IMR-90 (cell line): Measurements from ENCODE around the gene TMEM184B. TPM values are rescaled to one million over a fixed set of nuclear protein-coding genes. Genes with fewer than 3 reads are reported as not detected.

Source experiments
- ATAC-seq: fragments of 200-7000 bp; cut with Tn5 transposase; 2 replicates; pipeline ENCODE4 v1.9.1; 2020; ENCODE audit warnings: low read depth, mild to moderate bottlenecking, moderate library complexity
- BruUV-seq: library from RNA; stranded (reverse); fragments of 400-500 nt; replicated peaks from 2 replicates; lab custom pipeline; 2021; lab: Mats Ljungman, UMichigan
- CTCF ChIA-PET: fragments of 300-600 bp; formaldehyde crosslinking; extraction: SDS; loops from one replicate; lab custom pipeline; 2021; ENCODE audit warnings: antibody characterized with exemption; lab: Yijun Ruan, JAX
- POLR2A ChIA-PET: fragments of 300-600 bp; sonication (Branson Sonifier 250); formaldehyde crosslinking; loops from one replicate; lab custom pipeline; 2022; ENCODE audit warnings: antibody characterized with exemption; ENCODE audit not compliant: unreplicated experiment; lab: Charles Lee
- DNase-seq: peaks from one replicate; pipeline ENCODE4 v3.0.0; 2013
- H2AFZ ChIP-seq: replicated peaks from 2 replicates; pipeline ENCODE3; 2013; ENCODE audit warnings: low read length, mild to moderate bottlenecking; ENCODE audit not compliant: poor library complexity
- H2AK5ac ChIP-seq: 2 replicates; pipeline ENCODE4 v1.6.1; 2013; ENCODE audit warnings: low read depth, low read length, inconsistent platforms
- H2AK9ac ChIP-seq: replicated peaks from 2 replicates; pipeline ENCODE3; 2013; ENCODE audit warnings: mild to moderate bottlenecking, low read depth, low read length, moderate library complexity; ENCODE audit not compliant: poor library complexity
- H2BK120ac ChIP-seq: 2 replicates; pipeline ENCODE4 v1.6.1; 2013; ENCODE audit warnings: low read depth, low read length, inconsistent platforms
- H2BK15ac ChIP-seq: 3 replicates; pipeline ENCODE4 v1.6.1; 2013; ENCODE audit warnings: low read depth, low read length, inconsistent platforms
- H2BK20ac ChIP-seq: 2 replicates; pipeline ENCODE4 v1.6.1; 2013; ENCODE audit warnings: low read depth, mild to moderate bottlenecking, inconsistent platforms, low read length, moderate library complexity
- H2BK5ac ChIP-seq: 2 replicates; pipeline ENCODE4 v1.6.1; 2013; ENCODE audit warnings: mild to moderate bottlenecking, low read depth, low read length, inconsistent platforms; ENCODE audit not compliant: poor library complexity, severe bottlenecking
- H3K14ac ChIP-seq: replicated peaks from 2 replicates; pipeline ENCODE4 v1.6.1; 2013; ENCODE audit warnings: low read depth, low read length, inconsistent platforms
- H3K18ac ChIP-seq: 2 replicates; pipeline ENCODE4 v1.6.1; 2013; ENCODE audit warnings: low read depth, low read length, control low read depth
- H3K23ac ChIP-seq: 2 replicates; pipeline ENCODE4 v1.6.1; 2013; ENCODE audit warnings: low read depth, low read length, inconsistent platforms
- H3K27ac ChIP-seq: 2 replicates; pipeline ENCODE4 v1.5.1; 2013; ENCODE audit warnings: mild to moderate bottlenecking, control low read depth, low read length; ENCODE audit not compliant: insufficient read depth
- H3K27me3 ChIP-seq: 2 replicates; pipeline ENCODE4 v1.6.1; 2013; ENCODE audit warnings: low read length; ENCODE audit not compliant: control insufficient read depth, insufficient read depth
- H3K36me3 ChIP-seq: 2 replicates; pipeline ENCODE4 v1.6.1; 2013; ENCODE audit warnings: low read length, mixed read lengths; ENCODE audit not compliant: control insufficient read depth, insufficient read depth
- H3K4ac ChIP-seq: 2 replicates; pipeline ENCODE4 v1.6.1; 2013; ENCODE audit warnings: low read depth, low read length, inconsistent platforms
- H3K4me1 ChIP-seq: 2 replicates; pipeline ENCODE4 v1.6.1; 2013; ENCODE audit warnings: low read length, mixed read lengths; ENCODE audit not compliant: control insufficient read depth, insufficient read depth
- H3K4me2 ChIP-seq: 2 replicates; pipeline ENCODE4 v1.6.1; 2013; ENCODE audit warnings: low read depth, mild to moderate bottlenecking, control low read depth, low read length, moderate library complexity
- H3K4me3 ChIP-seq: 2 replicates; pipeline ENCODE4 v1.5.1; 2013; ENCODE audit warnings: low read depth, mild to moderate bottlenecking, control low read depth, low read length, moderate library complexity; ENCODE audit not compliant: insufficient read depth
- H3K56ac ChIP-seq: 2 replicates; pipeline ENCODE4 v1.6.1; 2013; ENCODE audit warnings: low read length, inconsistent platforms; ENCODE audit not compliant: insufficient read depth; ENCODE audit errors: extremely low read depth
- H3K79me1 ChIP-seq, 2 experiments: 2 replicates each; pipeline ENCODE4 v1.6.1; 2013; ENCODE audit warnings: low read length in 2 of 2, inconsistent platforms in 1 of 2, low read depth in 1 of 2
- H3K9ac ChIP-seq: 2 replicates; pipeline ENCODE4 v1.6.1; 2013; ENCODE audit warnings: low read depth, low read length, control low read depth
- H3K9me1 ChIP-seq: 2 replicates; pipeline ENCODE4 v1.6.1; 2013; ENCODE audit warnings: low read length, inconsistent platforms; ENCODE audit not compliant: insufficient read depth
- H3K9me3 ChIP-seq: 2 replicates; pipeline ENCODE4 v1.6.1; 2013; ENCODE audit warnings: low read length; ENCODE audit not compliant: control insufficient read depth, insufficient read depth
- H4K20me1 ChIP-seq: 2 replicates; pipeline ENCODE4 v1.6.1; 2013; ENCODE audit warnings: low read length, inconsistent platforms; ENCODE audit not compliant: insufficient read depth
- H4K5ac ChIP-seq: 2 replicates; pipeline ENCODE4 v1.6.1; 2013; ENCODE audit warnings: mild to moderate bottlenecking, low read depth, low read length, control low read depth
- H4K8ac ChIP-seq, 2 experiments: 2 replicates each; pipeline ENCODE4 v1.6.1; 2013; ENCODE audit warnings: low read depth in 2 of 2, low read length in 2 of 2, control low read depth in 1 of 2, inconsistent platforms in 1 of 2
- H4K91ac ChIP-seq: 2 replicates; pipeline ENCODE4 v1.6.1; 2013; ENCODE audit warnings: low read depth, low read length, inconsistent platforms; ENCODE audit not compliant: insufficient read depth
- MXI1 ChIP-seq: IDR thresholded peaks from 2 replicates; pipeline ENCODE4 v1.6.1; 2012; ENCODE audit warnings: low read depth, mild to moderate bottlenecking, low read length, moderate library complexity, borderline replicate concordance
- SMC3 ChIP-seq: fragments of 150-350 bp; IDR thresholded peaks from 2 replicates; pipeline ENCODE4 v1.6.1; 2016; ENCODE audit warnings: low read depth, mild to moderate bottlenecking, antibody characterized with exemption, low read length, moderate library complexity
- WGBS, 2 experiments: methylation state at CpG; one replicate each; pipeline versions ENCODE4 v1.1.5 to v1.1.7; 2013; ENCODE audit warnings: missing lambda C conversion rate in 2 of 2; ENCODE audit not compliant: insufficient read length in 1 of 2; ENCODE audit errors: extremely low coverage in 2 of 2; 5-methylcytosine and 5-hydroxymethylcytosine counted together
- dilution Hi-C: fragments of 300-500 bp; cut with HindIII; formaldehyde crosslinking; loops from one replicate; pipeline ENCODE4 v1.14.3; 2018; ENCODE audit warnings: low sequenced_read_pairs; ENCODE audit not compliant: unreplicated experiment
- in situ Hi-C: fragments of 300-500 bp; cut with MboI; formaldehyde crosslinking; loops from 3 replicates; pipeline ENCODE4 v1.14.3; 2019; ENCODE audit warnings: low sequenced_read_pairs, inconsistent platforms, mixed read lengths
- intact Hi-C: fragments of 100-400 bp; cut with micrococcal nuclease; formaldehyde crosslinking; loops from 2 replicates; pipeline ENCODE4 v1.10.0; 2022
- polyA plus RNA-seq, 3 experiments: library from polyadenylated mRNA; depleted of rRNA; stranded (reverse); fragments of >200 nt; gene quantifications; 2 replicates each; pipeline ENCODE4 v1.2.3, GENCODE V29; 2012; ENCODE audit warnings: low replicate concordance in 1 of 3
- total RNA-seq: library from RNA; depleted of rRNA; stranded (reverse); fragments of >200 nt; gene quantifications from 2 replicates; pipeline ENCODE4 v1.2.3, GENCODE V29; 2012

The TMEM184B gene
- total and polyA plus RNA-seq, 2 of the 4 experiments (the other 2 are of a cell fraction) = 9.1 to 81.1 TPM

- H2AK9ac ChIP-seq = peak overlapping the region; percentile 94
- in situ Hi-C loops (no loop called here), intact Hi-C loops (loop anchor here (5.0 kb wide), 1 partner anchor 329 kb away; the partner anchor contains the start of gene DMC1), dilution Hi-C loops (no loop called here)
- peak overlapping the region; percentile 21 to 81; a peak in 3 of 4 replicates for H4K8ac ChIP-seq
- H3K9me3 ChIP-seq = no peaks in the 10 kb centered on the region
- H3K27me3 ChIP-seq = no peaks in the 10 kb centered on the region
- ATAC-seq (peak; percentile 59), DNase-seq (peak; percentile 78)
- peak overlapping the region; percentile 48 for H2BK5ac ChIP-seq
- ChIA-PET CTCF (interaction anchor here (0.6 kb wide), 1 partner anchor 753 kb away, joined by 5 read pairs; no protein-coding TSS in a partner anchor), POLR2A (interaction anchor here (0.6 kb wide), 3 partner anchors 142 to 616 kb away, joined by 4 to 5 read pairs (median 4); no protein-coding TSS in a partner anchor)
- peak overlapping the region; percentile 65; the same call in 1 of the 2 replicates for H2BK20ac ChIP-seq
- H2AFZ ChIP-seq = peak overlapping the region; percentile 61
- H3K4me1 ChIP-seq = peaks cover 38% of the 10 kb centered on the region
- peak overlapping the region; percentile 45 for H2BK120ac ChIP-seq
- H3K18ac ChIP-seq = peak overlapping the region; percentile 16; the same call in 1 of the 2 replicates
- peaks cover 32% of the 10 kb centered on the region for H3K36me3 ChIP-seq
- no peak for TF ChIP-seq SMC3
- TF ChIP-seq MXI1 = no peak
- peak overlapping the region; percentile 32; the same call in 1 of the 2 replicates for H4K91ac ChIP-seq
- H3K14ac ChIP-seq = peak overlapping the region; percentile 49
- peaks cover 21% of the 10 kb centered on the region for H3K9me1 ChIP-seq
- H4K5ac ChIP-seq = 0 out of 2 replicates have a peak overlapping the region, but pooled peaks have one; percentile 19
- BruUV-seq = no TSS peak
- H3K27ac ChIP-seq = peak overlapping the region; percentile 34
- H3K4me3 ChIP-seq = no peak overlapping the region
- H3K4me2 ChIP-seq = no peak overlapping the region
- no peak overlapping the region for H3K9ac ChIP-seq
- 37% methylated on average over 12 of the region's 20 CpGs; no CpG with 5 or more reads in 1 of the 2 experiments for WGBS, 2 experiments
- H3K23ac ChIP-seq = 0 out of 2 replicates have a peak overlapping the region, but pooled peaks have one; percentile 9
- peak overlapping the region; percentile 89 for H2AK5ac ChIP-seq
- H3K4ac ChIP-seq = peak overlapping the region; percentile 79
- H2BK15ac ChIP-seq = no peak overlapping the region; the same call in 2 of the 3 replicates
- no peak overlapping the region for H3K56ac ChIP-seq
- H3K79me1 ChIP-seq = peaks cover 16 to 82% of the 10 kb centered on the region in 2 experiments
- H4K20me1 ChIP-seq = peaks cover 16% of the 10 kb centered on the region
Observed at GRCh38 chr22:38243007-38243765, 29.6 kb downstream of the TMEM184B start.
